GM18867 (cell line): ENCODE data around the gene ITGB5.

Experiments used
- ATAC-seq: cut with Tn5 transposase; IDR thresholded peaks from one replicate; pipeline ENCODE4 v1.9.1; 2021; ENCODE audit warnings: mild to moderate bottlenecking, moderate library complexity; ENCODE audit not compliant: unreplicated experiment

ITGB5 gene

DNA sequence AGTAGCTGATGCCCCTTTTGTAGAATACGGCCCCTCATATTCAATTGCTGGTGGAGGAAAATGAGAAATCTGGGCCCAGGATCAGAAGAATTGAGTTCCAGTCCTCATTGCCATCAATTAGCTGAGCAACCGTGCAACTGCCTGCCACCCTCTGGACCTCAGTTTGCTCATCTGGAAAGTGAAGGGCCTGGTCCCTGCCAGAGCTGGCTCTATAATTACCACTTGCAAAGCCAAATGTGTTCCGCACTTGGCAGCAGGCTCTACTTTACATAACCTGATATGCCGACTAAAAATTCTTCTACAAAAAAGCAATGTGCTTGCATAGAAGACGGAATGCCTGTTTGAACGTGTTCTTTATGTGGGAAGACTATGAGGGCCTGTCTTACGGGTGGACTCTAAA lies 8.6 kb upstream of the ITGB5 start:
- ATAC-seq: no peak

DNA sequence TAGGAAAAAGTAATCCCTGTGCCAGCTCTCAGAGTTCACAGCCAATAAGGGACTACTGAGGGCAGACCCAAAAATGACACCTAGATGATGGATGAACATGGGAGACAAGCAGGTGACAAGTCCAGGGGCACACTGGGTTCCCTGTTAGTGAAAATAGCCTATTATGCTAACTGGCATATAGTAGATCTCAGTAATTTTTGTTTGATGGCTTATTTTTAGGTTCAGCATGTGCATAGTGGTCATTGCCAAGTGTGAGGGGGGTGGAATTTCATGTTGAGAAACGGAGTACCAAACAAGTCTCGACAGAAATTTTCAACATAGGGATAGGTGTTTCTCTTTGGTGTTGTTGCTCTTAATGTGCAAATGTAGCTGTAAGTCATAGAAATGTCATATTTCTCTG lies 6.4 kb upstream of the ITGB5 start:
- ATAC-seq: no peak

DNA sequence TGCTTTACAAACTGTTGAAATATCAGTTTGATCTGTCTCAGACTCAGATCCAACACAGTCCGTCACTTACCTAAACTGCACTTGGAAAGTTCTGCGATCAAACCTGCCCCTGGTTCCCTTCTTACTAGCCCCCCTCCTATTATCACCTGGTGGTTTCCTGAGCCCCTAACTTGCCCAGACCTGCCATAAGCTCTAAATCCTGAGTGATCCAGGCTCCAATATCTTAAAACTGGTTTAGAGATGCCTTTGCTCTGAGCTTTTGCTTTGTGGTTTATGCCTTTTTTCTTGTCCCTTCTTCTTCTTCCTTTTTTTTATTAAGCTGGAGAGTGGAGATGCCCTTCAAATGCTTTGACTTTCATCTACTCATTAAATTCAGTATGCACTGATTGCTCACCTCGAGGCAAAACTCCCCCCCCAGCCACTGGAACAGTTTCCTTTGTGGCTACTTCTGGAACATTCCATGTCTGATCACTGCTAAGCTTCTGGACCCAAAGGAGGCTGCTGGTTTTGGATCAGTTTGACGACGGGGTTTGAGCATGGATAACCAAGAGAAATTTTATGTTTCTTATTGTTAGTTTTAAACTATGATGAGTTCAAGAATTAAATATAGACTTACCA lies 3.5 kb upstream of the ITGB5 start:
- ATAC-seq: no peak

DNA sequence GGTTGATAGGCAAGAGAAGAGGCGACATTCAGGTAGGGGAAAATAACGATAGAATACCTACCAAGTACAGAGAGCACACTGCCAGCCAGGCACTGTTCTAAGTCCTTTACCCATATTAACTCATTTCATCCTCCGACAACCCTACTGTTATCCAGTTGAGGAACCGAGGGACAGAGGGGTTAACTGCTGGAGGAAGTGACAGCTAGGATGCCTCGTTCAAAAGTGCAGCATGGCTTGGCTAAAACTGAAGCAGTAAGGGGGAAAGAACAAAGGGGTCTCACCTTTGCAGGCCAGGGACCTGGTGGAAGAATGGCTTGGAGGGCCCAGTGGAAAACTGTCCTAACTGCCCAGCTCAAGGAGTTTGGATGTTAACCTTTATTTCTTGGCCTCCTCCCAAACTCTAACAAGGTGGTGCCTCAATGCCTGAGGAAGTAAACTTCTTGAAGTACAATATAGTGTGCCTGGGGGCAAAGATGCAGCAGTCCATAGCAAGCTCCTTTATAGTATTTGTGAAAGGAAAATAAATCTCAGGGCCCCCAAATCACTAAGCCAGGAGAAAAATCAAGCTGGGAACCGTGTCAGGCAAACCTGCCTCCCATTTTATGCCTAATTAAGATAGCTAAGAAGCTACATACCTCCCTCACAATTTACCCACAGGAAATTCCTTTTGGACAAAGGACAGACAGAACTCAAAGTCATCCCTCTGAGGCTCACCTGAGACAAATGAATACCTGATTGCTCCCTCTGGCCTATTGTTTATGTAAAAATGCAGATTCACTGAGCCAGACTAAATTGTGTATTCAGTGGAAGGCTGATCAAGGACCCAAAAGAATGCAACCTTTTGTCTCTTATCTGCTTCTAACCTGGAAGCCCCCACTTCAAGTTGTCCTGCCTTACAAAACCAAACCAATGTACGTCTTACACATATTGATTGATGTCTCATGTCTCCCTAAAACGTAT lies 1.6 kb upstream of the ITGB5 start:
- no peak for ATAC-seq

DNA sequence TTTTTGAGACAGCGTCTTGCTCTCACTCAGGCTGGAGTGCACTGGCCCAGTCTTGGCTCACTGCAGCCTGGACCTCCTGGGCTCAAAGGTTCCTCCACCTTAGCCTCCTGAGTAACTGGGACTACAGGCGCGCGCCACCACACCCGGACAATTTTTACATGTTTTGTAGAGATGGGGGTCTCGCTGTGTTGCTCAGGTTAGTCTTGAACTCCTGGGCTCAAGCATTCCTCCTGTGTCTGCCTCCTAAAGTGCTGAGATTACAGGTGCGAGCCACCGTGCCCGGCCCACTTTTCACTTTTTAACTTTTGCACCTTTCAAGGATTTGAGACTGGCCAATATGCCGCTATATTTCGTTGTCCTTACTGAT lies 750 bp upstream of the ITGB5 start:
- no peak for ATAC-seq

DNA sequence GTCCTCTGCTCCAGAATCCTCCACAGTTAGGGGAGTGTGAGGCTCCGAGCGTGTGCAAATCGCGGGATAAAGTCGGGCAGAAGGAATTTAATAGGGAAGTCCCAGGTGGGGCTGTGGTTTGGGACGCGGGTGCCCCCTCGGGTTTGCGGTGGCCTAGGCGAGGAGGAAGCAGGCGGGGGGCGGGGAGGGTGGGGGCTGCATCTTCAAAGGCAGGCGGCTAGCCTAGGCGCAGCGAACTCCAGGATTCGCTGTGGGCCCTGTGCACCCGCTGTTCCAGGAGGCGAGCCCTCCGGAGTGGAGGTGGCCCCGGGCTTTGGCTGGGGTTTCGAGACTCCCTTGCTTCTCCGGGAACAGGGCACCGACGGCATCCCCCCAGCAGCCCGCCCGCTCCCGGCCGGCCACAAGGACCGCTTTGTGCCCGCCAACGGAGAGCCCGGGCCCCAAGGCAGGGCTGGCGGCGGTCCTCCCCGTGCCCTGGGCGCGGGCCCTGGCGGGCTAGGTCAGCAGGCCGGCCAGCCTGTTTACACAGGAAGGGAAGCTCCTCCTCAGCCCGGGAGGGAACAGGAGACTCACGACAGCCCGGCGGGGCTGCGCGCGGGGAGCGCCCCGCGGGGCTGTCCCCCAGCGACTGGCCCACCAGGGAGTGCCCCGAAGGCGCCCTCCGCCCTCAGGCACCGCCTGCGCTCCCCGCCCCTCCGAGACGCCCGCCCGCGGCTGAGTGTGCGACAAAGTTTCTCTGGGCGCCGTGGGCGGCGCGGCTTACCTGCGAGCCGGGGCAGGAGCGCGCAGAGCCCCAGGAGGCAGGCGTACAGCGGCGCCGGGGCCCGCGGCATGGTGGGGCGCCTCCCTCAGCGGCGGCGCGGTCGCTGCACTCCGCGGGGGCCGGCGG lies 753 bp downstream of the ITGB5 start:
- peak; percentile 63 for ATAC-seq

DNA sequence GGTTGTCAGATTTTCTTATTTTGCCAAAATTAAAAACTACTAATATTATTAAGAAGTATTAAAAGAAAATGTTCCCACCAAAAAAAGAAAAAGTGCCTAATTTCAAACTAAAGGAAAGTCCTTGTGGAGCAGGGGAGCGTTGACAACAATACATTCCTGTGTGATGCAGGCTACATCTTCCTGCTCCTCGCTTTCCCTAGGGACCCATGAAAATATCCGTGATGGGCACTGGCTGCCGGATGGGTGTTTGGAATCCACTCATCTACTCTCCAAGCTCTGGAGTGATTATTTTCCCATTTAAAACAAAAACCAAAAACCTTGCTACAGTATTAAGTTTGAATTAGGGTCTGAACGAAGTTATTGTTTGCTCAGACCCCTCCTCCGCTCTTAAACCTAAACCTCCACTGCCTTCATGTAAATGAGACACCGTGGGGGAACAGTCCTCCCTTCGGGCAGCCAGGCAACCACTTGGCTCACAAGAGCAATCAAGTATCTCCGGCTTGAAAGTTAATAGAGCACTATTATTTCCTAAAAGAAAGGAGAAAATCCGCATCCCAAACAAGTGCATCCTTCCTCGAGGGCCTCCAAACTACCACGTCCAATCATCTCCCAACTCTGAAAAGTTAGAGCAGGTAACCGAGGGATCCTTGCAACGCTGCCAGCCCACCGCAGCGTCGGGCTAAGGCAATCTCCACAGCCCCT lies 1.5 kb downstream of the ITGB5 start:
- no peak for ATAC-seq

DNA sequence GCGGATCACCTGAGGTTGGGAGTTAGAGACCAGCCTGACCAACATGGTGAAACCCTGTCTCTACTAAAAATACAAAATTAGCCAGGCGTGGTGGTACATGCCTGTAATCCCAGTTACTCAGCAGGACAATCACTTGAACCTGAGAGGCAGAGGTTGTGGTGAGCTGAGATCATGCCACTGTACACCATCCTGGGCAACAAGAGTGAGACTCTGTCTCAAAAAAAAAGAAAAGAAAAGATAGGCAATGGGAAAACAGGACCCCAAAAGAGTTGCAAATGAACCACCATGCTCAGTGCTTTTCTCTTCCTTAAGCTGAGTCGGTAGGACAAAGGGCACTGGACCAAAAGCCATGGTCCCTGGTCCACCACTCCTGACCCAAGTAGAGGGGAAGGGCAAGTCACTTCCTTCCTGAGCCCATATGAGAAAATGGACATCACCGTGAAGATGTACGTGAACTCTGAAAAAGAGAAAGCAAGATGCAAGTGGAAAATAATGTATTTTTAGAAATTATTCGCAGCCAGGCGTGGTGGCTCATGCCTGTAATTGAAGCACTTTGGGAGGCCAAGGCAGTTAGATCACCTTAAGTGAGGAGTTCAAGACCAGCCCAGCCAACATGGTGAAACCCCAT lies 2.6 kb downstream of the ITGB5 start:
- ATAC-seq: no peak

DNA sequence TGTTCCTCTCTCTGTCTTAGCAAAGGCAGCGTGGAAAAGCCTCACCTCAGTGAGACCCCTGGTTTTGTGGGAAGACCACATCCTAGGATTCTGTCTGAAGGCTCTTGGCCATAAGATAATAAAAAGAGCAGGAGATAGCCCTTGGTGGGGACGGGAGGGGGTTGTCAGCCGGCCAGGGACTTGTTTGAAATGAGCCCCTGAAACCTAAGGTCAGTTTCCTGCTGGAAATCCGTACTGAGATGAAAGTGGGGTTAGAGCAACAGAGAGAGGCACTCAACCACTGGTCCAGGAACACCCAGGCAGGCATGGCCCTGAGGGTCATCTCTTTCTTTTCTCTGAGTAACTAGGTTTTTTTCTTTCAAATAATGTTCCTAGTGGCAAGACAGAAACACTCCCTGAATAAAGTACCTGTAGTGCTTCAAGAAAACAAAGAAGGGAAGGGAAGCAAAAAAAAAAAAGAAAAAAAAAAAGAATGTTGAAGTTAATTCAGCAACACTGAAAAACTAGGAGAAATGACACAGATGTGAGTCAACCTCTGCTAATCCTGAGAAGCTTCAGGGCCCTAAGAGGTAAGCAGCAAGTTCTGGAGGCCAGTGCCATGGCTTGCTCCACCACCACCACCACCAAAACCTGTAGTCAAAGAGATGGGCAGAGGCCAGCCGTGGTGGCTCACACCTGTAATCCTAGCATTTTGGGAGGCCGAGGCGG lies 3.2 kb downstream of the ITGB5 start:
- ATAC-seq: no peak

DNA sequence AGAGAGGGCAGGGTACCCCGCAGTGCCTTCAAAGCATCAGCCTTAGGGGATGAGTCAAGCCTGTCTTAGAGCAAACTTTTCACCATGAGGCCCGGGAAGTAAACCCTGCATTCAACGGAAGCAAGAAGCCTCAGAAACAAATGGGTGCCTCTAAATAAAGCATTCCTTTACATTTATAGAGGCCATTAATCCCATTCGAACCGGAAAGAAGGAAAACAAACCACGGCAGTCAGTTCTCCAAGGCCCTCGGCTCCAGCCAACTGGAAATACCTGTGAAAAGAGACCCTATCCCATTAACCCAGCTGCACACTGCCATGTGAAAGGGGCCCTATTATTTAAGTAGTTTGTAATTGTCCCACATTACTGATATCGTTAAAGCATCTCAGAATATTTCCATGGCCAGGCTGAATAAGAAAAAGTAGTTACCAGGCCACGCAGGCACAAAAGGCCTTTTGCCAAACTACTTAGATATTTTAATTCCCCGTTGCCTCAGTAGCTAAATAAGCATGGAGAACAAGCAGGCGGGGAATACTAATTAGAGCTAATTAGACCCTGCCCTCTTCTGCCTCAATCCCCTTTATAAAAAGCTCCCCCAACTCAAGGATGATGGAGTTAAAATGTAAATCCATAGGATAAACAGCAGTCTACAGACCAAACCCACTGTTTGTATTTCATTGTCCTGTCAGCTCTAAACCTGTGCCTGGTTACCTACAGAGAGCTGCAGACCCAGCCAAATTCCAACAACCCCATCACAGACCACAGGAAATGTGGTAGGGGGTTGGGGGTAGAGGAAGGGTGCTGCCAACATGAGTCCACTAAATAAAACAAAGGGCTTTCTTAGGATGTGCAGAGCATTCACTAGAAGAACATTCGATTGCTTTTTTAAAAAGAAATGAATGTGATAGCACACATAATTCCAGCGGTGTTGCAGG lies 4.1 kb downstream of the ITGB5 start:
- ATAC-seq: no peak

DNA sequence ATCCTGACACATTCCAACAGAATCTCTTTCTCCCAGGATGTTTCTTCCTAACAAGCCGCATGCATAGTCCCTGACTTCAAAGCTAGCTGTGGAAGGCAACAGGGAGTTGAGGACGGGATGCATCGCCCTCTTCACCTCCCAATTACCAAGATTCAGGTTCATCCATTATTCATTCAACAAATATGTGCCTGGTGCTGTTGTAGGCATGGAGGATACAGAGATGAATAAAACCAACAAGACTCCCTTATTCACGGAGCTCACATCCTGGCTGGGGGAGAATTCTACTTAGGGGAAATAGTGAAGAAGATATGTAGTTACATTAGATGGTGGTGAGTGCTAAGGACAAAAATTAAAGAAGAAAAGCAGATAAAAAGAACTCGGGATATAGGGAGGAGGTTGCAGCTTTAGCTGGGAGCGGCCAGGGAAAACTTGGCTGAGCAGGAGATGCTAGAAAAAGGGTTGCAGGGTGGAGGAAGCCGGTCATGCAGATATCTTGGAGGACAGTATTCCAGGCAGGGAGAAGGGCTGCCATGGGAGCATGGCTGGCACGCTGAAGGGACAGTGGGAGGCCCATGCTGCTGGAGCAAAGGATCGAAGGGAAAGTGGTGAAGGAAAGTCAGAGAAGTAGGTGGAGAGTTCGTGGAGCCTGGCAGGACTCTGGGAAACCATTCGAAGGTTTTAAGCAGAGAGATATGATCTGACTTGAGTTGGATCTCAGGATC lies 5.0 kb downstream of the ITGB5 start:
- ATAC-seq: no peak

DNA sequence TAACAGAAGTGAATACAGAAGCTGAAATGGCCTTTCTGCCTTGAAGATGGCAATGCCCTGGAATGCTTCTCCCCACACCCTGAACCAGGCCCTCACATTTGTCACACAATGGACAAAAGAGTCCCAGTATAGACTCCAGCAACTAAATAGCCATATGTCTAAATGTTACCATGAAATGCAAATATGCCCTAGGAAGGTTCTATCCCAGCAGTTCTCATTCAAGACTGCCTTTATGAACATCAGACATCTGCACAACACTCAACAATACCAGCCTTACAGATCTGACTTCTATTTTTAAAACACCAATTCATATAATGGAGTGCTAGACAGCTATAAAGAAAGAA lies 7.9 kb downstream of the ITGB5 start:
- ATAC-seq: no peak

DNA sequence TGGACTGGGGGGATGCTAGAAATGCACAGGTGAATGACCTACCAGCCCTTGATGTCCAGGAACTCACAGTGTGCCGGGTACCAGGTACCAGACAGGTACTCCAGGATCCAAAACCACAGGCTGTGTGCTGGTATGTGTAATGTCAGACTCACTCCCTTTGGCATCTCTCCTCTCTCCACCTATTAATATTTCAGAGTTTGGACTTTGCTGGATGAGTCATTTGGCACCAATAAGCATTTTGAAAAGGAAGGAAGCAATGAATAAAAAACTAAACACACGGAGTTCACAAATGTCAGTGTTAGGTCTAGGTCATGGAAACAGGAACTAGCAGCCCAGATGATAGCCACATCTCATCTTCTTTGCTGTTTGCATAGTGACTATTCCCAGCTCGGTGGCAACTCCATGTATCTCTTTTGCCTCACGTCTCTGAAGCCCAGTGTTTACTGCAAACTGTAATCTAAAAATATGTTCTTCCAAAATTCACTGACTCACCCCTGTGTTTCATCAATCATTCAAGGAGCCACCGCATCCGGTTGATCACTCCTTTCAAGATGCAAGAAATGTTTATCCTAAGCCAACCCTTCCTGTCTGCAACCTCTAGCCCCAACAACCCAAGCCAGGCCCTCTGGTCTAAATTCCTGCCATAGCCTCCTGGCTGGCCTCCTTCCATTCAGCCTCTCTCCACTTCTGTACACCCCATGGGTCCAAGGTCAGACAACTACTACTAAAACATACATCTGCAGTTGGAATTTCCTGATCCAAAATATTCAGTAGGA lies 8.4 kb downstream of the ITGB5 start:
- no peak for ATAC-seq

DNA sequence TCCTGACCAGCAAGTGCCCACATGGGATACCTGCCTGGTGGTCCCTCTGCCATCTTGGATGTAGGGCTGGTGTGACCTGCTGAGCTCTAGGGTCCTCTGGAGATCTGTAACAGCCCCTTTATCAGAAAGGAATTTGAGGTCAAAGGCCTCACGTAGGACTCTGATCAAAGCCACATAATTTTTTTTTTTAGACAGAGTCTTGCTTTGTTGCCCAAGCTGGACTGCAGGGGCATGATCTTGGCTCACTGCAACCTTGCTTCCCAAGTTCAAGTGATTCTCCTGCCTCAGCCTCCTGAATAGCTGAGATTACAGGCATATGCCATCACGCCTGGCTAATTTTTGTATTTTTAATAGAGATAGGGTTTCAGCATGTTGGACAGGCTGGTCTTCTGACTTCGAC lies 9.5 kb downstream of the ITGB5 start:
- no peak for ATAC-seq

DNA sequence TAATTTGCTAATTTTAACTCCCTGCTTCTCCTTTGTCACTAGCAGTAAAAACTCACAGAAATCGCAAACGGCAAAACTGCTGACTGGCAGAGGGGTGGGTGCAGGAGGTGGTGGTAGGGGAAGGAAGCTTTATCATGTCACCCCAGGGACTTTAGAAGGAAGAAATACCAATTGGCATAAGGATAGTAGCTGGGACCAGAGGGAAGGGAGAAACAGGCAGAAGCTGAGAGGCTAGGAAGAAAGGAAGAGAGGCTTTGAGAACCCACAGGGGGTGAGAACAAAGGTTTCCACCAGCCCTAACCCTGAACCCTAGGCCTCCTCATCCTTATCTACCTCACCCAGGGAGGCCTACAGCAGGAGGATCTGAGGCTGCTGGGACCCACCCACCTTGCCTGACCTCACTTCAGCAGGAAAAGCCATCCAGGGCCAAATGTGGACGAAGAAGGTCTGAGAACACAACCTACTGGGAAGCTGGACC lies 10.7 kb downstream of the ITGB5 start:
- no peak for ATAC-seq

DNA sequence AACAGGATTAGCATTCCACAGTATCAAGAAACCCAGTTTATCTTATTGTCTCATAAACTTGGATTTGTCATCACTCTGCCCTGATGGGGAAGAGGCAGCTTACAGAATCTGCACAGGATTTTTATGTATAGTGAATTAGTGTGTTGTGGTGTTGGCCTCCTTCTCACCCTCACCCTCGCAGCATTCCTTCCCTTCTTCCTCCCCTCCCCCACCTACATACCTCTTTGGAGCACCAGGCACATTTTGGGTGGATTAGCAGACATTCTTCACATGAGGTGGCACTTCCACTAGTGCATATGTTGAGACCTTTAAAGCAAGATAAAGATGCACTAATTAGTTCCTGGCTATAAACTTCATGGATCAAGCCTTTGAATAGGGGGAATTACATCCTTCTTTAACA lies 13.9 kb downstream of the ITGB5 start:
- no peak for ATAC-seq

DNA sequence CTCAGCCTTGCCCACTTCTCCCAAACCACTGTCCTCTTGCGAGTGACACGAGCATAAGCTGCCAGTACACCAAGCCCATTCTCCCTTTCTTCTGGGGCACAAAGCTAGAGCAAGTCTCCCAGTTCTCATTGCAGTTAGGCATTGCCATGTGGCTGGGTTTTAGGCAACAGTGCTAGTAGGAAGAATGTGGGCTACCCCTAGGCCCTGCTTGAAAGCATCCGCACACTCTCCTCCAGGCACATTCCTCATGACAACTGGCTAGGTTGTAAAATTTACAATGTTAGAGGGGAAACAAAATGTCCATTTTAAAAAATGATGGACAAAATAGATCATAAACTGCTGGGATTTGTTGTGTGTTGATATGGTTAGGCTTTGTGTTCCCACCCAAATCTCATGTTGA lies 19.7 kb downstream of the ITGB5 start:
- no peak for ATAC-seq
